HepG2 (cell line): ENCODE measurements around the gene PRKACB.

Experiments used
- CTCF ChIP-seq: sonication (generic); formaldehyde crosslinking; IDR thresholded peaks from 2 replicates; pipeline ENCODE4 v1.5.0; 2020; ENCODE audit warnings: mild to moderate bottlenecking, missing genetic modification reagents, moderate library complexity
- HCFC1 ChIP-seq: fragments of 150-350 bp; IDR thresholded peaks from 2 replicates; pipeline ENCODE4 v1.6.1; 2014; ENCODE audit warnings: low read depth, low read length
- TF ChIP-seq, protein P1 (sequence below), 2 experiments: IDR thresholded peaks; 2 replicates each; pipeline ENCODE4 v1.6.1; 2011 to 2012; ENCODE audit warnings: low read length in 2 of 2, borderline replicate concordance in 1 of 2, low read depth in 1 of 2, mild to moderate bottlenecking in 1 of 2, moderate library complexity in 1 of 2

DNA sequence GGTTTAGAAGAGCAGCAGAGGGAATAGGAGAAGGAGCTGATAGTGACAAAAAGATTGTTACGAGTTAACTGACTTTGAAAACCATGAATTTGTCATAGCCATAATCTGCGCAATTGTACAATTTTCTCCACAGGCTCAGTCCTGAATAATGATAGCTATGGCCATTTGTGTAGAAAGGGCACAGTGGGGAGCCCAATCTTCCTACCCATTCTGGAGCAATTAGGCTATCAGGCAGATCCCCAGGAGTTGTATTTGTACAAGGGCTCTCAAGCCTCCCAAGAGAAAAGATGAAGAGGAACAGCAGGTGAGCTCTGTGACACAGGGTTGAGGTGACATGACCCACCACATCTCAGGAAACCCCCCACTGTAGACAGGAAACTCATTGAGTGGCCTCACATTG is 115.3 kb downstream of the PRKACB start:
- TF ChIP-seq HCFC1 (no peak), CTCF (no peak)
- TF ChIP-seq, protein P1, sequence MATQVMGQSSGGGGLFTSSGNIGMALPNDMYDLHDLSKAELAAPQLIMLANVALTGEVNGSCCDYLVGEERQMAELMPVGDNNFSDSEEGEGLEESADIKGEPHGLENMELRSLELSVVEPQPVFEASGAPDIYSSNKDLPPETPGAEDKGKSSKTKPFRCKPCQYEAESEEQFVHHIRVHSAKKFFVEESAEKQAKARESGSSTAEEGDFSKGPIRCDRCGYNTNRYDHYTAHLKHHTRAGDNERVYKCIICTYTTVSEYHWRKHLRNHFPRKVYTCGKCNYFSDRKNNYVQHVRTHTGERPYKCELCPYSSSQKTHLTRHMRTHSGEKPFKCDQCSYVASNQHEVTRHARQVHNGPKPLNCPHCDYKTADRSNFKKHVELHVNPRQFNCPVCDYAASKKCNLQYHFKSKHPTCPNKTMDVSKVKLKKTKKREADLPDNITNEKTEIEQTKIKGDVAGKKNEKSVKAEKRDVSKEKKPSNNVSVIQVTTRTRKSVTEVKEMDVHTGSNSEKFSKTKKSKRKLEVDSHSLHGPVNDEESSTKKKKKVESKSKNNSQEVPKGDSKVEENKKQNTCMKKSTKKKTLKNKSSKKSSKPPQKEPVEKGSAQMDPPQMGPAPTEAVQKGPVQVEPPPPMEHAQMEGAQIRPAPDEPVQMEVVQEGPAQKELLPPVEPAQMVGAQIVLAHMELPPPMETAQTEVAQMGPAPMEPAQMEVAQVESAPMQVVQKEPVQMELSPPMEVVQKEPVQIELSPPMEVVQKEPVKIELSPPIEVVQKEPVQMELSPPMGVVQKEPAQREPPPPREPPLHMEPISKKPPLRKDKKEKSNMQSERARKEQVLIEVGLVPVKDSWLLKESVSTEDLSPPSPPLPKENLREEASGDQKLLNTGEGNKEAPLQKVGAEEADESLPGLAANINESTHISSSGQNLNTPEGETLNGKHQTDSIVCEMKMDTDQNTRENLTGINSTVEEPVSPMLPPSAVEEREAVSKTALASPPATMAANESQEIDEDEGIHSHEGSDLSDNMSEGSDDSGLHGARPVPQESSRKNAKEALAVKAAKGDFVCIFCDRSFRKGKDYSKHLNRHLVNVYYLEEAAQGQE (IDR thresholded peaks at IDR 0.05; ENCODE audit: borderline replicate concordance in 1 of 2, low read depth in 1 of 2, low read length in 2 of 2) = no peak
